Esophagus squamous epithelium (tissue), 4 donors: ENCODE results near the gene VGLL4.

ENCODE experiments used
- POLR2A ChIP-seq, 4 donors: fragments of 450-650 bp; IDR thresholded peaks; one replicate each; pipeline ENCODE4 v1.6.1; 2017; ENCODE audit warnings: antibody characterized with exemption in 4 of 4, mild to moderate bottlenecking in 4 of 4, moderate library complexity in 3 of 4
- TF ChIP-seq, protein P1 (sequence below), 6 experiments: fragments of 450-650 bp in 4 of 6; fragments of 200-600 bp in 2 of 6; sonication (generic) in 2 of 6; IDR thresholded peaks; one replicate each; pipeline ENCODE4 v1.5.1; 2016 to 2019; ENCODE audit warnings: antibody characterized with exemption in 6 of 6, mild to moderate bottlenecking in 4 of 6, moderate library complexity in 4 of 6

DNA sequence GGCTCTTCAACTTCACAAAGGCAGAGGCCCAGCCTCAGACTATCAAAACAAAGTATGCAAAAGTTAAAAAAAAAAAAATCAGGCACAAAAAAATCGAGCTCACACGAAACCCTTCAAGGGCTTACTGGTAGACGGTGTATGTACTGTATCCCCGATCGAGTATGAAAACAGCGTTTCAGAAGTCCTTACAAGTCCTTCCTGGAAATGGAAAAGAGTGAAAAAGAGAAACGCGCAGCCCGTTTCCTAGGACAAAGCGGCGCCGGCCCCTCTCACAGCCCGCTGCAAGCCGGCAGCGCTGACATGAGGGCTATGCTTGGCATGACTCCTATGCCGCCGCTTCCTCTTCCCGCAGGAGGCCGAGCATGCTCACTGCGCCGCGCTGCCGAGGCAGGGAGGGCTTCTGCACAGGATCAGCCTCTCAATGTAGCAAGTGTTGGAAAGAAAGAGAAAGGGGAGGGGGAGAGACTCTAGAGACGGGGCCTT is at the start of gene VGLL4:
- TF ChIP-seq, protein P1, sequence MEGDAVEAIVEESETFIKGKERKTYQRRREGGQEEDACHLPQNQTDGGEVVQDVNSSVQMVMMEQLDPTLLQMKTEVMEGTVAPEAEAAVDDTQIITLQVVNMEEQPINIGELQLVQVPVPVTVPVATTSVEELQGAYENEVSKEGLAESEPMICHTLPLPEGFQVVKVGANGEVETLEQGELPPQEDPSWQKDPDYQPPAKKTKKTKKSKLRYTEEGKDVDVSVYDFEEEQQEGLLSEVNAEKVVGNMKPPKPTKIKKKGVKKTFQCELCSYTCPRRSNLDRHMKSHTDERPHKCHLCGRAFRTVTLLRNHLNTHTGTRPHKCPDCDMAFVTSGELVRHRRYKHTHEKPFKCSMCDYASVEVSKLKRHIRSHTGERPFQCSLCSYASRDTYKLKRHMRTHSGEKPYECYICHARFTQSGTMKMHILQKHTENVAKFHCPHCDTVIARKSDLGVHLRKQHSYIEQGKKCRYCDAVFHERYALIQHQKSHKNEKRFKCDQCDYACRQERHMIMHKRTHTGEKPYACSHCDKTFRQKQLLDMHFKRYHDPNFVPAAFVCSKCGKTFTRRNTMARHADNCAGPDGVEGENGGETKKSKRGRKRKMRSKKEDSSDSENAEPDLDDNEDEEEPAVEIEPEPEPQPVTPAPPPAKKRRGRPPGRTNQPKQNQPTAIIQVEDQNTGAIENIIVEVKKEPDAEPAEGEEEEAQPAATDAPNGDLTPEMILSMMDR (IDR thresholded peaks at IDR 0.05) = peak in 2 of 6 experiments; percentile 9 to 27
- TF ChIP-seq POLR2A (IDR thresholded peaks at IDR 0.05) = peak in 3 of 4 donors; percentile 38 to 68 (median 53)
